ENCODE measurements around the gene RREB1.

- no peak for TF ChIP-seq CTCF (optimal IDR thresholded peaks at IDR 0.05 in 1 of 3, IDR thresholded peaks at IDR 0.05 in 1 of 3, conservative IDR thresholded peaks at IDR 0.05 in 1 of 3; ENCODE audit: extremely low read depth in 1 of 3, insufficient read depth in 2 of 3, low read length in 3 of 3)
- no peak for TF ChIP-seq EZH2 (IDR thresholded peaks at IDR 0.05; ENCODE audit: low read length)
Measured at GRCh38 chr6:7296602-7297001, 188.8 kb downstream of the RREB1 start.

All from keratinocyte (primary cell).